T-helper 1 cell treated with Interleukin-12 subunit alpha and Interleukin-12 subunit beta and Interleukin-4 antibody, amounts not matched to agents 30 ng/mL and 1 ng/mL, for 36 hours (primary cell): Measurements from ENCODE around the gene ZNF391. TPM values are rescaled to one million over a fixed set of nuclear protein-coding genes. Genes with fewer than 3 reads are reported as not detected.
"Not testable (repeated sequence)": the region's sequence is repeated elsewhere in the genome, so short reads cannot be mapped to it uniquely, and the experiment has no call there.

Experiments used
- intact Hi-C: fragments of 100-400 bp; cut with micrococcal nuclease; formaldehyde crosslinking; loops from one replicate; pipeline ENCODE4 v1.15.1; 2024
- total RNA-seq: library from RNA; stranded (reverse); gene quantifications from 2 replicates; pipeline ENCODE4 v1.2.3, GENCODE V29; 2022

ZNF391 gene
- total RNA-seq, 1 donor from 2014 or later: 0.76 TPM

DNA sequence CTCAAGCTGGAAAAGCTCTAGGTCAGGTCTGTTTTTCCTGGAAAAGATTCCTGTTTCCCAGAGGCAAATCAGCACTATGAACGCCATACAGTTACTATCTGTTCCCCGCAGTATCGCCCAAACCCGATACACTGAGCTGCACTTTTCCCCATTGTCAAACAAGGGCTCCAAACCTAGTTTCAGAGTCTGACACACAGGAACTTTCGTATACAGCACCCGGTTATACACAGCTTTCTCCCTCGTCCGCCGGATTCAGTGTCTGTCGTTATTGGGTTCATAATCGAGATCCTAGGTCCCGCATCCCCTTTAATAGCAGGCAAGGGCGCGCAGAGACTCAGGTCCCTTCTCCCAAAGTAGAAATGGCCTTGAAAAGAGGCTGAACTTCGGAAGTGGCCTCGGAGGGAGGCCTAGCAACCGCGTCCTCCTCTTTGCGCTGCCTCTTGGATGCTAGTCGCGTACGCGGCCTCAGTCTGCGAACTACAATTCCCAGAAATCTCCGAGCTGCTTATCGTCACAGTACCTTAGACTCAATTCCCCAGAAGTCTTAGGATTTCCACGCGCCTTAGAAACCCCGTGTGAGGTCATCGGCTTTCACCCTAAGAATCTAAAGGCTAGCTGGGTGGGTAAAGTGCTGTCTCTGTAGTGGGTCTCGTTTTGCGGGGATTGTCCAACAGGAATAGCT, 34.2 kb downstream of the ZNF391 start:
- intact Hi-C loops: no loop called here

DNA sequence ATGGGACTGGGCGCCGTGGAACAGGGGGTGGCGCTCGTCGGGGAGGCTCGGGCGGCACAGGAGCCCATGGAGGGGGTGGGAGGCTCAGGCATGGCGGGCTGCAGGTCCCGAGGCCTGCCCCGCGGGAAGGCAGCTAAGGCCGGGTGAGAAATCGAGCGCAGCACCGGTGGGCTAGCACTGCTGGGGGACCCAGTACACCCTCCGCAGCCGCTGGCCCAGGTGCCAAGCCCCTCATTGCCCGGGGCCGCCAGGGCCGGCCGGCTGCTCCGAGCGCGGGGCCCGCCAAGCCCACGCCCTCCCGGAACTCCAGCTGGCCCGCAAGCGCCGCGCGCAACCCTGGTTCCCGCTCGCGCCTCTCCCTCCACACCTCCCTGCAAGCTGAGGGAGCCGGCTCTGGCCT, 36.3 kb downstream of the ZNF391 start:
- intact Hi-C loops: not testable (repeated sequence)

DNA sequence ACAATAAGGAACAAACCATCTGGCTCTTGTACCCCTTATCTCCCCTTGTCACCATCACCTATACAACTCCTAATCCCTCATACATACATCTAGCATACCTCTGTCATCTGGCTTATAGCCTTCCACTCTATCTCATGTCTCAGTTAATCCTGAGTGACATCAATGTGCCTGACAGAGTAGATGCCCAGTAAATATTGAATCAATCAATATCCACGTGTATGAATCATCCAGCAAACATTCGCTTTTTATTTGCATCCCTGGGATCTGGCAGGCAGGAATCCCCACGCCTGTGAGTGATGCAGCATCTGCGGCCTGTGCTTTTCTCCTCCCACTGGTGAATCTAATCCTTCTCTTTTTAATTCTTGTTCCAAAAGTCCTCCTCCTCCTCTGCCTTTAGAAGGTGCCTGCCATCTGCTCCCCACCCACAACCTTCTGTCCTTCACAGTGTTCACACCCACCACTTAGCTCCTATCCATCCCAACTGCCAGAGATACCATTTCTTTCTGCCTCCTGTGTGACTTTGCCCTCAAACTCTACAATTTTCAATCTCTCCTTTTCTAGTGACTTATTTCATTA, 37.6 kb downstream of the ZNF391 start:
- intact Hi-C loops: no loop called here

DNA sequence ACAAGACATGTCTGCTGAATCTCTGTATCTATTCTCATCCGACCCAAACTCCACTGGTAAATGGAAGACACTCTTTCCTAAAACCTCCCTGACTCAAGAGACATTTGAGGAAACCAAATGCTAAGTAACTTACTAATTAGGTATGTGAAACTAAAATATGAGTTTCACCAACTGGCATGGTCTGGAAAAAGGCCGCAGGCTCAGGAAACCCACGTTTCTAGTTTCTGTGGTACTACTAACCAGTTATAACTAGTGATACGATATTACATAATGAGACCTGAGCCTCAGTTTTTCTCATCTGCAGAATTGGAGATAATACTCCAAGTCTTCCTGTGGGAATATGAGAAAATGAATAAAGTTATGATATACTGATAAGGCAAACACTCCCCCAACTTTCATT, 39.9 kb downstream of the ZNF391 start:
- intact Hi-C loops: no loop called here

DNA sequence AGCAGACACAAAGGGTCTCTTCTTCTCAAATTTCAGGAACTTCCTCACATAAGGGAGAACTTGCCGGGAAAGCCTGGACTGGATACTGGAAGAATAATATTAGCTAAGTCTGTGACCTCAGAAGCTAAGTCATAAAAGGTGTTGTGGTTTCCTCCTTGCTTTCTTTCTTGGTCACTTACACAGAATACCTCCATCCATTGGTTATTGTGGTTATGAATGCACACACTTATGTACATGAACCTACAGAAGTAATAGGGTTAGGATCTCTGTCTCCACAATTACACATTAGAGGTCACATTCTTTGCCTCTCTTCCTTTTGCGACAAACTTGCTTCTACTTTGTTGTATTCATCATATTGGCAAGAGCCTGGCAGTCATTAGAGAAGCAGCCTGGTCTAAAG, 40.4 kb downstream of the ZNF391 start:
- intact Hi-C loops: no loop called here

DNA sequence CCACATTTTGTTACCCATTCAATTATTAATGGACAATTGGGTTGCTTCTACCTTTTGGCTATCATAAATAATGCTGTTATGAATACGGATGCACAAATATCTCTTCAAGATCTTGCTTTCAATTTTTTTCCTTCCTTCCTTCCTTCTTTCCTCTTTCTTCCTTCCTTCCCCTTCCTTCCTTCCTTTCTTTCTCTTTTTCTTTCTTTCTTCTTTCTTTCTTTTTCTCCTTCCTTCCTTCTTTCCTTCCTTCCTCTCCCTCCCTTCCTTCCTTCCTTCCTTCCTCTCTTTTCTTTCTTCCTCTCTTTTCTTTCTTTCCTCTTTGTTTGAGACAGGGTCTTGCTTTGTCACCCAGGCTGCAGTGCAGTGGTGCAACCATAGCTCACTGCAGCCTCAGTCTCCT, 45.2 kb downstream of the ZNF391 start:
- intact Hi-C loops: no loop called here

DNA sequence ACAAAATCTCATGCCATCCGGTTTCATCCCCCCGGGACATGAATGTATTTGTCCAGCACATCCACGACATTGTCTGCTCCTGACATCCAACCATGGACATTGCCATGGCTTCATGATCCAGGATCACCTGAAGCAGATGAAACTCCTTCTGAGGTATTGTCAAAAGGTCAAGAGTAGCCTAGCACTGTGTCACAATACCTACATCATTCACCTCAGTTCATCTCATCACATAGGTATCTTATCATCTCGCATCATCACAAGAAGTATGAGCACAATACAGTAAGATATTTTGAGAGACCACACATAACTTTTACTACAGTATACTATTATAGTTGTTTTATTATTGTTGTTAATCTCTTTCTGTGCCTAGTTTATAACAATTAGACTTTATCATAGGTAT, 50.8 kb downstream of the ZNF391 start:
- intact Hi-C loops: no loop called here

DNA sequence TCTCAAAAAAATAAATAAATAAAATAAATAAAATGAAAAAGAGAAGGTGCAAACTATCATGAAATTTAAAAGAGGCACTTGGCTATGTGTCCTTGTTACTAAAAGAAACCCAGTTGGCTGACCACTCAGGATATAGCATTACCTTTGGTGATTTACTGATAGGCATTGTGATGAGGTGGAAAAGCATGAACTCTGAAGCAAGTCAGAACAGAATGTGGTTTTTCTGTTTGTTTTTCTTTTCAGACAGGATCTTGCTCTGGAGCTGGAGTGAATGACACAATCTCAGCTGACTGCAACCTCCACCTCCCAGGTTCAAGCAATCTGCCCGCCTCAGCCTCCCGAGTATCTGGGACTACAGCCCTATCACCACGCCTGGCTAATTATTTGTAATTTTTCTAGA, 52.4 kb downstream of the ZNF391 start:
- intact Hi-C loops: no loop called here

DNA sequence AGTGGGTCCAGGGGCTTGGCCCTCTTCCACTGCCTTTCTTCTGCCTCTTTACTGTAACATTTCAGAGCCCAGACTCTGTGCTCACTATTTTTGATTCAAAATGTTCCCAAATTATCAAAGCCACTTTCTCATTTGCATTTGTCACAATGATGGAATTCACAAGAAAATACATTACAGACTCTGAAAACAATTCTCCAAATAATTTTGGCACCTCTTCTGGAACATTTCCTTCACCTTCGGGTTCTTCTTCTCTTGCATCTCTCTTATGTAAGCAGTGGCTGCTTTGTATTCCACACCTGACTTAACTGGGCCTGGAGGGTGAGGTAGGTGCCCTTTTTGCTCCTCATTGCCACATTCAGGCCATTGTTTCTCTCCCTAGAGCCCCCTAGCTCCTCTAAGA, 54.4 kb downstream of the ZNF391 start:
- intact Hi-C loops: no loop called here

DNA sequence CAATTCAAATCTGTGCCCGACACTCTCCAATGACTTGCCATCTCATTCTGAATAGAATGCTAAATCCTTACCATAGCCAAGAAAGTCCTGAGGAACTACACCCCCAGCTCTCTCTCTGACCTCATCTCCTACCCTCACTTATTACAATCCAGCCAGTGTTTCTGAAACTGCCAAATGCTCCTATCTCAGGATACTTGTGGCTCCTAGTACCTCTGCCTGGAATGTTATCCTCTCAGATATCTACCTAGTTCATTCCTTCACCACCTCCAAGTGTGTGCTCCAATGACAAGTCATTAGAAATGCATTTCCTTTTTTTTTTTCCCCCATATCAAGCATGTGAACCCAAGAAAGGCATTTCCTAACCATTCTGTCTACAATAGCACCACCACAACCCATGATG, 59.9 kb downstream of the ZNF391 start:
- intact Hi-C loops: no loop called here

DNA sequence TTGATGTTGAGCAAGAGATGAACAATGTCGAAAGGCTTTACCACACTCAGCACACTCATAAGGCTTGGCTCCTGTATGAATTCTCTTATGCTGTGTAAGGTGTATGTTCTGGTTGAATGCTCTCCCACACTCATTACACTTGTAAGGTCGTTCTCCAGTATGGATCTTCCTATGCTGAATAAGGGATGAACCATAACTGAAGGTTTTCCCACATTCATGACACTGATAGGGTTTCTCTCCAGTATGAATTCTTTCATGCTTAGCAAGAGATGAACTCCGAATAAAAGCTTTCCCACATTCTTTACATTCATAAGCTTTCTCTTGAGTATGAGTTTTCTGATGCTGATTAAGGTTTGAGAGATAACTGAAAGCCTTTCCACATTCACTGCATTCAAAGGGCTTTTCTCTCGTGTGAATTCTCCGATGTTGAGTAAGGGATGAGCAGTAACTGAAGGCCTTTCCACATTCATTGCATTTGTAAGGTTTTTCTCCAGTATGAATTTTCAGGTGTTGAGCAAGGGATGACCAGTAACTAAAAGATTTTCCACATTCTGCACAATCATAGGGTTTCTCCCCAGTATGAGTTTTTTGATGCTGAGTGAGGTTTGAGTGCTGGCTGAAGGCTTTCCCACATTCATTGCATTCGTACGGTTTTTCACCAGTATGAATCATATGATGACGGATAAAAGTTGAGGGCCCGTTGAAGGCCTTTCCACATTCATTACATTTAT, 63.3 kb downstream of the ZNF391 start:
- intact Hi-C loops: no loop called here

DNA sequence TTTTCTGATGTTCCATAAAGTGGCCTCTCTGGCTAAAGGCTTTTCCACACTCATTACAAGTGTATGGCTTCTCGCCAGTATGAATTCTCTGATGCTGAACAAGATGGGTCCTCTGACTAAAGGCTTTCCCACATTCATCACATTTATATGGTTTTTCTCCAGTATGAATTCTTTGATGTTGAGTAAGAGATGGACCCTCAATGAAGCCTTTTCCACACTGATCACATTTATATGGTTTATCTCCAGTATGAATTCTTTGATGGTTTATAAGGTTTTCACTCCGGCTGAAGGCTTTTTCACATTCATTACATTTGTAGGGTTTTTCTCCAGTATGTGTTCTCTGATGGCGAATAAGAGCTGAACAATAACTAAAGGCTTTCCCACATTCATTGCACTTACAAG, 63.9 kb downstream of the ZNF391 start:
- intact Hi-C loops: no loop called here

Other genes with a start within 250 kb of the ZNF391 start
- 0.25 and 0.54 TPM in 2 replicates for gene PRSS16, start 141.1 kb upstream of the ZNF391 start, total RNA-seq
- not detected in 2 replicates for gene POM121L2, start 76.5 kb upstream of the ZNF391 start, total RNA-seq
- 11.3 and 11.4 TPM in 2 replicates for gene ZNF184, start 84.3 kb downstream of the ZNF391 start, total RNA-seq